Measurements from ENCODE around the gene RAB4A.

DNA sequence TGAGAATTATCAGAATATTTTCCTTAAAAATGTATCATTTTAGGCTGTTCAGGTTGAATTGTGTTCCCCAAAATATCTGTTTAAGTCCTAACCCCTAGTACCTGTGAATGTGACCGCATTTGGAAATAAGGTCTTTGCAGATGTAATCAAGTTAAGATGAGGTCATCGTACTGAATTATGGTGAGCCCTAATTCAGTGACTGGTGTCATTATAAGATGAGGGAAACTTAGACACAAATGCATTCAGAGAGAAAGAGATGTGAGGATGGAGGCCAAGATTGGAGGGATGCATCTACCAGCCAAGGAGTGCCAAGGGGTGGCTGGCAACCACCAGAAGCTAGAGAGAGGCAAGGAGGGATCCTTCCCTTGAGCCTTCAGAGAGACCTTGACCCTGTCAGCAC, 4.1 kb downstream of the RAB4A start:
- TF ChIP-seq TAF1 (IDR thresholded peaks at IDR 0.05; ENCODE audit: low read depth, low read length) (no peak), NRF1 (IDR thresholded peaks at IDR 0.05; ENCODE audit: low read depth, low read length) (no peak), CHD2 (IDR thresholded peaks at IDR 0.05; ENCODE audit: low read length) (no peak), GABPA (IDR thresholded peaks at IDR 0.05; ENCODE audit: borderline replicate concordance, insufficient read depth, low read length) (no peak), YY1 (IDR thresholded peaks at IDR 0.05; ENCODE audit: low read depth, low read length) (no peak), RAD21 (IDR thresholded peaks at IDR 0.05 in 1 of 2, conservative IDR thresholded peaks at IDR 0.05 in 1 of 2; ENCODE audit: low read depth in 2 of 2, low read length in 2 of 2) (no peak), EP300 (IDR thresholded peaks at IDR 0.05; ENCODE audit: borderline replicate concordance in 1 of 2, low read depth in 2 of 2, low read length in 2 of 2) (no peak), BRCA1 (IDR thresholded peaks at IDR 0.05; ENCODE audit: low read depth, low read length) (no peak)
- TF ChIP-seq, protein P1, sequence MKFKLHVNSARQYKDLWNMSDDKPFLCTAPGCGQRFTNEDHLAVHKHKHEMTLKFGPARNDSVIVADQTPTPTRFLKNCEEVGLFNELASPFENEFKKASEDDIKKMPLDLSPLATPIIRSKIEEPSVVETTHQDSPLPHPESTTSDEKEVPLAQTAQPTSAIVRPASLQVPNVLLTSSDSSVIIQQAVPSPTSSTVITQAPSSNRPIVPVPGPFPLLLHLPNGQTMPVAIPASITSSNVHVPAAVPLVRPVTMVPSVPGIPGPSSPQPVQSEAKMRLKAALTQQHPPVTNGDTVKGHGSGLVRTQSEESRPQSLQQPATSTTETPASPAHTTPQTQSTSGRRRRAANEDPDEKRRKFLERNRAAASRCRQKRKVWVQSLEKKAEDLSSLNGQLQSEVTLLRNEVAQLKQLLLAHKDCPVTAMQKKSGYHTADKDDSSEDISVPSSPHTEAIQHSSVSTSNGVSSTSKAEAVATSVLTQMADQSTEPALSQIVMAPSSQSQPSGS (IDR thresholded peaks at IDR 0.05; ENCODE audit: low read length): no peak
- TF ChIP-seq, protein P2, sequence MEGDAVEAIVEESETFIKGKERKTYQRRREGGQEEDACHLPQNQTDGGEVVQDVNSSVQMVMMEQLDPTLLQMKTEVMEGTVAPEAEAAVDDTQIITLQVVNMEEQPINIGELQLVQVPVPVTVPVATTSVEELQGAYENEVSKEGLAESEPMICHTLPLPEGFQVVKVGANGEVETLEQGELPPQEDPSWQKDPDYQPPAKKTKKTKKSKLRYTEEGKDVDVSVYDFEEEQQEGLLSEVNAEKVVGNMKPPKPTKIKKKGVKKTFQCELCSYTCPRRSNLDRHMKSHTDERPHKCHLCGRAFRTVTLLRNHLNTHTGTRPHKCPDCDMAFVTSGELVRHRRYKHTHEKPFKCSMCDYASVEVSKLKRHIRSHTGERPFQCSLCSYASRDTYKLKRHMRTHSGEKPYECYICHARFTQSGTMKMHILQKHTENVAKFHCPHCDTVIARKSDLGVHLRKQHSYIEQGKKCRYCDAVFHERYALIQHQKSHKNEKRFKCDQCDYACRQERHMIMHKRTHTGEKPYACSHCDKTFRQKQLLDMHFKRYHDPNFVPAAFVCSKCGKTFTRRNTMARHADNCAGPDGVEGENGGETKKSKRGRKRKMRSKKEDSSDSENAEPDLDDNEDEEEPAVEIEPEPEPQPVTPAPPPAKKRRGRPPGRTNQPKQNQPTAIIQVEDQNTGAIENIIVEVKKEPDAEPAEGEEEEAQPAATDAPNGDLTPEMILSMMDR (IDR thresholded peaks at IDR 0.05; ENCODE audit: control extremely low read depth in 1 of 3, insufficient read depth in 1 of 3, low read depth in 1 of 3, low read length in 3 of 3): no peak
